HL-60 (cell line): ENCODE data around the gene DHX30.

Source experiments
- DNase-seq, 2 experiments: peaks; one replicate each; pipeline ENCODE4 v3.0.0-alpha.2; 2010 to 2020; ENCODE audit warnings: low read depth in 1 of 2, low spot score in 1 of 2
- H3K27ac ChIP-seq: fragments of 250-450 bp; sonication (Bioruptor Pico); replicated peaks from 2 replicates; pipeline ENCODE4 v1.5.1; 2020; ENCODE audit warnings: mild to moderate bottlenecking, moderate library complexity
- H3K27me3 ChIP-seq: fragments of 250-450 bp; sonication (Bioruptor Pico); 2 replicates; pipeline ENCODE4 v1.5.1; 2021; ENCODE audit warnings: mild to moderate bottlenecking, moderate library complexity; ENCODE audit not compliant: insufficient read depth, poor library complexity, severe bottlenecking
- H3K4me3 ChIP-seq: replicated peaks from 2 replicates; pipeline ENCODE4 v1.5.1; 2011; ENCODE audit warnings: mild to moderate bottlenecking, control low read depth, low read length; ENCODE audit not compliant: insufficient read depth
- CTCF ChIP-seq: IDR thresholded peaks from one replicate; pipeline ENCODE4 v1.5.1; 2011; ENCODE audit warnings: low read length, control low read depth, inconsistent platforms; ENCODE audit not compliant: insufficient read depth
- GABPA ChIP-seq: IDR thresholded peaks from 2 replicates; pipeline ENCODE4 v1.6.1; 2012; ENCODE audit warnings: low read depth
- POLR2AphosphoS5 ChIP-seq: IDR thresholded peaks from 2 replicates; pipeline ENCODE4 v1.6.1; 2012; ENCODE audit warnings: low read depth
- REST ChIP-seq: IDR thresholded peaks from 2 replicates; pipeline ENCODE4 v1.6.1; 2012; ENCODE audit warnings: low read depth; ENCODE audit not compliant: insufficient replicate concordance
- SPI1 ChIP-seq: IDR thresholded peaks from 2 replicates; pipeline ENCODE4 v1.6.1; 2012; ENCODE audit warnings: low read depth, mild to moderate bottlenecking, borderline replicate concordance

Gene DHX30

GRCh38 chr3:47772788-47773187 lies 30.1 kb upstream of the DHX30 start:
- Histone ChIP-seq H3K4me3 (no peak overlapping the region), H3K27me3 (no peaks in the 10 kb centered on the region), H3K27ac (no peak overlapping the region)
- TF ChIP-seq SPI1 = no peak
- TF ChIP-seq GABPA = no peak
- TF ChIP-seq POLR2AphosphoS5 = no peak
- no peak for TF ChIP-seq REST
- no peak for TF ChIP-seq CTCF
- no peak for DNase-seq

- DNase-seq = no peak
- no peak for TF ChIP-seq SPI1
- TF ChIP-seq REST = no peak
- TF ChIP-seq CTCF = no peak
- no peak for TF ChIP-seq GABPA
- no peak for TF ChIP-seq POLR2AphosphoS5
- Histone ChIP-seq H3K27ac (no peak overlapping the region), H3K4me3 (no peak overlapping the region), H3K27me3 (no peaks in the 10 kb centered on the region)
Observed at GRCh38 chr3:47778746-47779145, 24.2 kb upstream of the DHX30 start.

- DNase-seq = peak; percentile 51 to 61
- H3K27me3 ChIP-seq = no peaks in the 10 kb centered on the region
- H3K4me3 ChIP-seq = peak overlapping the region; percentile 76
- H3K27ac ChIP-seq = peak overlapping the region; percentile 83
- TF ChIP-seq POLR2AphosphoS5 = no peak; the same call in 1 of the 2 replicates
- TF ChIP-seq SPI1 = no peak
- TF ChIP-seq REST = no peak
- no peak for TF ChIP-seq GABPA
- TF ChIP-seq CTCF = no peak
Observed at GRCh38 chr3:47780741-47781684, 21.9 kb upstream of the DHX30 start.
